HUES64 (cell line): Measurements from ENCODE around the gene FGD5.

Experiments
- H3K27ac ChIP-seq: 2 replicates; pipeline ENCODE4 v1.7.0; 2013; ENCODE audit warnings: low read depth, low read length, inconsistent platforms
- H3K27me3 ChIP-seq: 2 replicates; pipeline ENCODE4 v1.6.1; 2013; ENCODE audit warnings: mild to moderate bottlenecking, low read length; ENCODE audit not compliant: insufficient read depth
- H3K36me3 ChIP-seq: 2 replicates; pipeline ENCODE4 v1.6.1; 2013; ENCODE audit warnings: mild to moderate bottlenecking, low read length; ENCODE audit not compliant: insufficient read depth
- H3K4me1 ChIP-seq: 2 replicates; pipeline ENCODE4 v1.6.1; 2013; ENCODE audit warnings: mild to moderate bottlenecking, low read length, moderate library complexity; ENCODE audit not compliant: insufficient read depth
- H3K4me3 ChIP-seq: 2 replicates; pipeline ENCODE4 v1.5.1; 2013; ENCODE audit warnings: mild to moderate bottlenecking, low read length, moderate library complexity
- H3K9ac ChIP-seq: 2 replicates; pipeline ENCODE4 v1.6.1; 2013; ENCODE audit warnings: mild to moderate bottlenecking, low read depth, low read length
- H3K9me3 ChIP-seq: 2 replicates; pipeline ENCODE4 v1.6.1; 2013; ENCODE audit warnings: low read depth, low read length; ENCODE audit not compliant: insufficient read depth
- WGBS: fragments of 150-250, 120-280 bp; methylation state at CpG from one replicate; pipeline ENCODE4 v1.1.7; 2013; ENCODE audit warnings: missing lambda C conversion rate; 5-methylcytosine and 5-hydroxymethylcytosine counted together

Gene FGD5

DNA sequence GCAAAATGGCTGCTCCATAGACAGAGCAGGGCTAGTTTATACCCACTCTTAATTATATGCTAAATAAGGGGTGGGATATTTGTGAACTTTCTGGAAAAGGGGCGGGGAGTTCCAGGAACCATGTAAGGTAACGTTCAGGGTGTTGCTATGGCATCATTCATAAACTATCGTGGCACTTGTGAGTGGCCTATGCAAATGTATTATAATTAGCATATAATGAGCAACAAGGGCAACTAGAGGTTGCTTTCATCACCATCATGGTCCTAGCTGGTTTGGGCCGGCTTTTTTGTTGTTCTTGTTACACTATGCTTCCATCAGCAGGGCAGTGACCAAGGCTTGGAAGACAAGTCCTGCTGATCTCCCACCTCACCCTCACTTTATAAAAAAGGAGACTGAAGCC is 43.2 kb upstream of the FGD5 start:
- 86% methylated on average over 4 of the region's 4 CpGs for WGBS

DNA sequence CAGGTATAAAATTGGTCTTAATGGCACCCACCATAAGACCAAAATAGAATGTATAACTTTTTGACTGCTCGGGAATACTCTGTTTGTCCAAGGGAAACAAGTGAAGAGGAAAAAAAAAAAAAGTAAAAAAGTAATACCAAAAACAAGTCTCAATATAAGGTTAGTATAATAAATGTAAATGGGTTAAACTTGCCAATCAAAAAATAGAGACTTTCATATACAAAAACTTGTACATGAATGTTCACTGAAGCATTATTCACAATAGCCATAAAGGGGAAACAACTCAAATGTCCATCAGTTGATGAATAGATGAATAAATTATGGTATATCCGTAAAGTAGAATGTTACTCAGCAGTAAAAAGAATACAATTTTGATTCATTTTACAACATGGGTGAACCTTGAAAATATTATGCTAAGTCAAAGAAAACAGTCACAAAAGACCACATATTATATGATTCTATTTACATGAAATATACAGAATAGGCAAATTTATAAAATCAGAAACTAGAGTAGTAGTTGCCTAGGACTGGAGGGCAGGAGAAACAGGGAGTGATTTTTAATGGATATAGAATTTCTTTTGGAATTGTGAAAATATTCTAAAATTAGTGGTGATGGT is 39.6 kb upstream of the FGD5 start:
- Histone ChIP-seq H3K9me3 (0 out of 2 replicates have a peak, but pooled peaks cover 5% of the 10 kb centered on the region), H3K36me3 (no peaks in the 10 kb centered on the region), H3K27me3 (no peaks in the 10 kb centered on the region), H3K4me1 (peaks cover 7% of the 10 kb centered on the region; the same call in 1 of the 2 replicates), H3K4me3 (no peak overlapping the region), H3K9ac (no peak overlapping the region), H3K27ac (no peak overlapping the region)
- WGBS = no CpG with 5 or more reads among the region's 2 CpGs

More for the DNA sequence above, 43.2 kb upstream of the FGD5 start:
- no peak overlapping the region for H3K27ac ChIP-seq
- no peak overlapping the region for H3K9ac ChIP-seq
- H3K27me3 ChIP-seq = no peaks in the 10 kb centered on the region
- peaks cover 12% of the 10 kb centered on the region; the same call in 1 of the 2 replicates for H3K4me1 ChIP-seq
- H3K9me3 ChIP-seq = 0 out of 2 replicates have a peak, but pooled peaks cover 5% of the 10 kb centered on the region
- no peaks in the 10 kb centered on the region for H3K36me3 ChIP-seq
- H3K4me3 ChIP-seq = no peak overlapping the region

DNA sequence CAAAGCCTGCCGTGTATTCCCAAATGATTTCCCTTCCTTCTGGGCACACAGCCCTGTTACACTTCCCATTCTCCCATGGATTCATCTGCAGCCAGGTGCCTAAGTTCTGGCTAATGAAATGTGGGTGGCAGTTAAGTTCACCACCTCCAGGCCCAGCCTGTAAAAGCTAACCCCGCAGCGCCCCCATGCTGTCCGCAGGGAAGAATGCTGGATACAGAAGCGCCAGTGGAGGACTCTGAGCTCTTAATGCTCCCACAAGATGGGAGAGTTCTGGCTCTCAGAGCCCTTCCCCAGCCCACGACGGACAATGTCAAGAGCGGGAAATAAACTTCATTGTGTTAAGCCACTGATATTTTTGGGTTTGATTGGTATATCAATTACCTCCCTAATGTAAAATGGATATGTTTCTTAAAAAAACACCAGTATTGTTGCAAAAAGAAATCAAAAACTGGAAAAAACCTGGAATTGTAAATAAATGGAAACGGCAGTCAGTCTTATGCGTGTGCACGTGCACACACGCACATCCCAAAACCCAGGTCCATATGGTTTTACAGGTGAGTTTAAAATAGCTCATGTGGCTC is 37.7 kb upstream of the FGD5 start:
- 38% methylated on average over 12 of the region's 12 CpGs for WGBS
- H3K4me3 ChIP-seq = no peak overlapping the region
- H3K9ac ChIP-seq = no peak overlapping the region
- 0 out of 2 replicates have a peak, but pooled peaks cover 5% of the 10 kb centered on the region for H3K9me3 ChIP-seq
- no peaks in the 10 kb centered on the region for H3K27me3 ChIP-seq
- H3K36me3 ChIP-seq = no peaks in the 10 kb centered on the region
- H3K4me1 ChIP-seq = peaks cover 5% of the 10 kb centered on the region; the same call in 1 of the 2 replicates
- no peak overlapping the region for H3K27ac ChIP-seq

DNA sequence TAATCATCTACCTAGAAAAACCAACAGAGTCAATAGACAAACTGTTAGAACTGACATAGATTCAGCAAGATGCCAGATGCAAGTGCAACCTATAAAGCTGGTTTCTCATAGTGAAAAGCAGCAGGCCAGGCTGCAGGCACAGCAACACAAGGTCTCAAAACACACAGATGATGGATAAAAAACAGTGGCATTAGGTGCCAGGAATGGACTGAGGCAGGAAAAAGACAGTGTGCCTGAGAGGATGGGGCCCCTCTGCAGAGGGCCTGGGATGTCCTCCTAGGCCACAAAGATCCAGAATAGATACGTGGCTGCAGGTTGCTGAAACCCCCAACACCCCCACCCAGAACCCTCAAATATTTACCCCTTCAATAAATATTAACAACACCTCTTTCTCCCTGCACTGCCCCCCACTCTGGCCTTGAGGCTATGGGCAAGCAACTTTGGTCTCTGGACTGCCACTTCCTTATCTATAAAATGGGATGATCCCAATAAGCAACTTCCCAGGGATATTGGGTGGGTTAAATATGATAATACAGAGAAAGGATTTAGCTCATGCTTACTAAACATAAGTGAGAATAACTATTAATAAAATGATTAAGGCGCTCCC is 35.2 kb upstream of the FGD5 start:
- no peak overlapping the region for H3K27ac ChIP-seq
- WGBS = 72% methylated on average over 2 of the region's 2 CpGs

DNA sequence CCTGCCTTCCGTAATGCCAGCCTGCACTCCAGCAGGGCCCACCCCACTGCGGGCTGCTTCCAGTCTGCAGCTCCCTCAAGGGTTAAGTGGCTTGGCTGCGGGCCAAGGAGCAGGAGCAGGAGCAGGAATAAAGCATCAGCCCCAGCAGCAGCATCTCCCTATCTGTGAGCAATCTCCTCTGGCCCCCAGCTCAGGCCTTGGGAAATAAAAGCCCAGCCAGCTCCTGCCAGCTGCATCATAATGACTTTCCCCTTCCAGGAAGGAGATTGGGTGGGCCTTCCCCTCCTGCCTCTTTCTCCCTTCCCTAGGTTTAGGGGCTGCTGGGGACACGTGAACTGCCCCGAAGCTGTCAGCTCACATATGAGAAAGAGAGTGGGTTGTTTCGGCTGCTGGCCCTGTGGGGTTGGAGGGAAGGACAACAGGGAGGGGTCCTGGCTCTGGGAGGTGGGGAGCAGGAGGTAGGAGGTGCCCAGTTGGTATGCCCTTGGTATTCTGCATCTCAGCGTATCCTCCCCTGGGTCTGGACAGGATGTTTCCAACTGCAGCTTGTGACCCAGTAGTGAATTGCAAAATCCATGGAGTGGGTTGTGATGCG is 34.6 kb upstream of the FGD5 start:
- no peaks in the 10 kb centered on the region for H3K9me3 ChIP-seq
- no peak overlapping the region for H3K4me3 ChIP-seq
- H3K4me1 ChIP-seq = peaks cover 5% of the 10 kb centered on the region; the same call in 1 of the 2 replicates
- no peaks in the 10 kb centered on the region for H3K27me3 ChIP-seq
- no peak overlapping the region for H3K27ac ChIP-seq
- 61% methylated on average over 8 of the region's 8 CpGs for WGBS
- H3K36me3 ChIP-seq = no peaks in the 10 kb centered on the region
- no peak overlapping the region for H3K9ac ChIP-seq

More for the DNA sequence above, 35.2 kb upstream of the FGD5 start:
- Histone ChIP-seq H3K27me3 (no peaks in the 10 kb centered on the region), H3K9me3 (0 out of 2 replicates have a peak, but pooled peaks cover 5% of the 10 kb centered on the region), H3K9ac (no peak overlapping the region), H3K4me3 (no peak overlapping the region), H3K36me3 (no peaks in the 10 kb centered on the region), H3K4me1 (peaks cover 5% of the 10 kb centered on the region; the same call in 1 of the 2 replicates)

DNA sequence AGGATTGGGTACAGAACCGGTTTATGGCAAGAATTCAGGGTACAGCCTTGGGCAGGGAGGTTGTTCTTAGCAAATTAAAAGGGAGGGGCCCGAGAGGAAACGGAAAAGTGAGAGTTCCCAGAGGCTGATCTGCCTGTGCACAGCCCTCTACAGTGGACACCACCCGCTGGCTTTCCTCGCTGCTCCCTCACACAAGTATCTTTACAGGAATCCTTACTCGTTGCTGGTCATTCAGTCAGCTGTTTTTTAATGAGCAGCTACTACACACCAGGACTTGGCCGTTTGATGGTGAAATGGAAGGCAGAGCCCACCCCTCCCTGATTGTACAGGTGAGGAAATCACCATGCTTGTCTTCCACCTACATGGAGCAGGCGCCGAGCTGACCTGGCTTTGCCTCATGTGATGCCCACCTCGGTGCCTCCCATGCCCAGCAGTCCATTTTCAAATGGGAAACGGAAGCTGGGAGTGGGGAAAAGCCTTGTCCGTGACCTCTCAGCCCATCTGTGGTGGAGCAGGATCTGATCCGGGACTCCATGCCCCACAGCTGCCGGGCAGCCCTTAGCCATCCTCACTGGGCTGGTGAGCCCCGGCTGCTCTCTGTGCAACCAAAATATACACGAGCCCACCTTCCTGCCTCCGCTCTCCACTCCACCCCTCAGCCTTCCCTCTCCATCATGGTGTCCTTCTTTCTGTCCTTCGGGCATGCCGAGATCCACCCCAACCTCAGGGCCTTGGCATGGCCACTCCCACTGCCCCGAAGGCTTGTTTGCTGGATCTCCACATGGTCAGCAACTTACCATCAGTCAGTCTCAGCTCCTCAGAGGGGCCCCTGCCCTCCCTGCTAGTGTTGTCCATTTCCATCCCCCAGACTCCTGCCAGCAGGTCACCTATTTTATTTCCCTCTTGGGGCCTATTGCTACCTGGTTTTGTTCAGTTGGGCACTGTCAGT is 33.3 kb upstream of the FGD5 start:
- H3K4me3 ChIP-seq = no peak overlapping the region
- H3K9ac ChIP-seq = no peak overlapping the region
- H3K9me3 ChIP-seq = no peaks in the 10 kb centered on the region
- H3K36me3 ChIP-seq = no peaks in the 10 kb centered on the region
- no peaks in the 10 kb centered on the region for H3K27me3 ChIP-seq
- H3K4me1 ChIP-seq = peaks cover 5% of the 10 kb centered on the region; the same call in 1 of the 2 replicates
- 93% methylated on average over 20 of the region's 20 CpGs for WGBS
- no peak overlapping the region for H3K27ac ChIP-seq

DNA sequence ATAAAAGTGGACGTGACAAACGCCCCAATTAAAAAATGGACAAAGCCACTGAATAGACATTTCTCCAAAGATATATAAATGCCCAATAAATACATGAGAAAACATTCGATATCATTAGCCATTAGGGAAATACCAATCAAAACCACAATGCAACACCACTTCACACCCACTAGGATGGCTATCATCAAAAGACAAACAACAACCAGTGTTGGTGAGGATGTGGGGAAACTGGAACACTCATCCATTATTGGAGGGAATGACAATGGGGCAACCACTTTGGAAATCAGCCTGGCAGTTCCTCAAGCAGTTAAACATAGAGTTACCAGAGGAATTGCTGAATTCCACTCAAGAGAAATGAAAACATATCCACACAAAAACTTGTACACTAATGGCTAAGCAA is 32.4 kb upstream of the FGD5 start:
- Histone ChIP-seq H3K9ac (no peak overlapping the region), H3K36me3 (no peaks in the 10 kb centered on the region), H3K4me1 (peaks cover 5% of the 10 kb centered on the region; the same call in 1 of the 2 replicates), H3K4me3 (no peak overlapping the region), H3K9me3 (no peaks in the 10 kb centered on the region), H3K27me3 (no peaks in the 10 kb centered on the region), H3K27ac (no peak overlapping the region)
- 98% methylated on average over 3 of the region's 3 CpGs for WGBS

DNA sequence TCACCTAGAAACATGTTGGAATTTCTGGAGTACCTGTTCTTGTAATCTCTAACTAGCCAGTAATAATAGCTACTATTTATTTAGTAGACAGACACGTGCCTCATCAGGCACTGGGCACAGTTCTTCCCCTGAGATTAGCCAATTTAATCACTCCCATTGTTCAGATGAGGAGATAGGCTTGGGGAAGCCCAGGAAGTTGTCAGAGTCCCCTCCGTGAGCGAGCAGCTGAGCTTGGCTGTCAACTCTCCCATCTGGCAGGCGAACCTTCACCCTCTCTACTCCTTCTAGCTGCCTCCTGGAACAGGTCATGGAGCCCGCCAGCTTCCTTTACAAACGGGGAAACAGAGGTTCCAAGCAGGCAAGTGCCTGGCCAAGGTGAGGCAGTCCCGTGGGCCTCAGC is 31.1 kb upstream of the FGD5 start:
- H3K4me1 ChIP-seq = peaks cover 5% of the 10 kb centered on the region; the same call in 1 of the 2 replicates
- H3K9ac ChIP-seq = no peak overlapping the region
- no peaks in the 10 kb centered on the region for H3K36me3 ChIP-seq
- H3K4me3 ChIP-seq = no peak overlapping the region
- 59% methylated on average over 7 of the region's 7 CpGs for WGBS
- H3K27me3 ChIP-seq = no peaks in the 10 kb centered on the region
- H3K9me3 ChIP-seq = no peaks in the 10 kb centered on the region
- H3K27ac ChIP-seq = no peak overlapping the region

DNA sequence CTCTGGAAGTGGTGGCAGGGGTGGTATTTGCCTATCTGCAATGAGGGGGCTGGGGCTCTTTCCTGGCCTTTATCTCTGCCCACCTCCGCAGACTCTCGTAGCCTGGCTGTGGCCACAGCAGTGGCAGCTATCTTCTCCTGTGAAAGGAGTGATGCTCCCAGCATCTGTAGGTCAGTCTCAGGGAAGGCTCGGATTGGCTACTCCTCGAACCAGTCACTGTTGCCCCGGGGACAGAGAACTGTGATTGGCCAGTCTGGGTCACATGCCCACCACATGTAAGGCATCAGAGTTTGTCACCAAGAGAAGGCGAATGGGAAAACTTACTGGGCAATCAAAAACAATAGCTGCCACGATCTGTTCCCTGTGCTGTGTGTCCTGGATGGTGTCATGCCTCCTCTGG is 30.1 kb upstream of the FGD5 start:
- 92% methylated on average over 7 of the region's 7 CpGs for WGBS
- H3K36me3 ChIP-seq = no peaks in the 10 kb centered on the region
- H3K4me3 ChIP-seq = no peak overlapping the region

DNA sequence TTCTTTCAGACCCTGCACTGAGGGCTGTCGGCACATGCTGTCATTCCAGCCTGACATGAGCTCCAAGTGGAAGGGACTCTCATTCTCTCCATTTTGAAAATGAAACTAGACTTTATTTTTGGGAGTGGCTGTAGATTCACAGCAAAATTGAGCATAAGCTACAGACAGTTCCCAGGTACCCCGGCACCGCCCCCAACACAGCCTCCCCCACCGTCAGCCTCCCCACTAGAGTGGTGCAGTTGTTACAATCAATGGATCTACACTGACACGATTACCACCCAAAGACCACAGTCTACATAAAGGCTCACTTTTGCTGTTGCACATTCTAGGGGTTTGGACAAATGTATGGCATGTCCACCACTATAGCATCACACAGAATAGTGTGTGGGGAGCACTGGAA is 29.5 kb upstream of the FGD5 start:
- no peak overlapping the region for H3K4me3 ChIP-seq
- no peak overlapping the region for H3K27ac ChIP-seq
- no peaks in the 10 kb centered on the region for H3K9me3 ChIP-seq
- WGBS = 84% methylated on average over 5 of the region's 5 CpGs
- H3K9ac ChIP-seq = no peak overlapping the region
- no peaks in the 10 kb centered on the region for H3K27me3 ChIP-seq
- H3K4me1 ChIP-seq = no peaks in the 10 kb centered on the region; the same call in 1 of the 2 replicates
- H3K36me3 ChIP-seq = no peaks in the 10 kb centered on the region

More for the DNA sequence above, 30.1 kb upstream of the FGD5 start:
- H3K9me3 ChIP-seq = no peaks in the 10 kb centered on the region
- H3K27me3 ChIP-seq = no peaks in the 10 kb centered on the region
- peaks cover 3% of the 10 kb centered on the region; the same call in 1 of the 2 replicates for H3K4me1 ChIP-seq
- no peak overlapping the region for H3K27ac ChIP-seq
- no peak overlapping the region for H3K9ac ChIP-seq
